ENCODE results near the gene JCAD.

JCAD gene

DNA sequence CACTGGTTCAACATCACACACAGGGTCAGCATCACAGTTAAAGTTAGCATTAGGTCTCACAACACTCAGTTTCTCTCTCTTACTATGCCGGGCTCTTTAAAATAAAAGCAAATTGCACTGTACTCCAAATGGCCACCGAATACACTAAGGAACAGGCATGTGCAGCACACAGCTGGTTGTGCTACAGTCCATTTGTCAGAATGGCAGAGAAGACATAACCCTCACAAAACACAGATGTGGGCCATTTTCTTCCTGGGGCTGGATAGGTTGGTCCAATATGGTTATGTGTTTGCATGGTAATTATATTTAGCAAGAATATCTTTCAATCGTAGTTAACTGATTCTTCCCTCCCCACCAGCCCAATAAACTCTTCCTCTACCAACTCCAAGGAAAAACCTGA is 9.0 kb downstream of the JCAD start:
- H3K4me3 ChIP-seq (ENCODE audit: low read length): no peak overlapping the region
- no peak overlapping the region for H3K27ac ChIP-seq (ENCODE audit: low read depth, low read length)
- peaks cover 7% of the 10 kb centered on the region for H3K36me3 ChIP-seq (ENCODE audit: control insufficient read depth, insufficient read depth, low read length)
- peaks cover 21% of the 10 kb centered on the region for H3K4me1 ChIP-seq (ENCODE audit: control insufficient read depth, insufficient read depth, low read length)
- no peak overlapping the region for H3K9ac ChIP-seq (ENCODE audit: low read length)
- no peaks in the 10 kb centered on the region for H3K27me3 ChIP-seq (ENCODE audit: control insufficient read depth, insufficient read depth, low read length)

DNA sequence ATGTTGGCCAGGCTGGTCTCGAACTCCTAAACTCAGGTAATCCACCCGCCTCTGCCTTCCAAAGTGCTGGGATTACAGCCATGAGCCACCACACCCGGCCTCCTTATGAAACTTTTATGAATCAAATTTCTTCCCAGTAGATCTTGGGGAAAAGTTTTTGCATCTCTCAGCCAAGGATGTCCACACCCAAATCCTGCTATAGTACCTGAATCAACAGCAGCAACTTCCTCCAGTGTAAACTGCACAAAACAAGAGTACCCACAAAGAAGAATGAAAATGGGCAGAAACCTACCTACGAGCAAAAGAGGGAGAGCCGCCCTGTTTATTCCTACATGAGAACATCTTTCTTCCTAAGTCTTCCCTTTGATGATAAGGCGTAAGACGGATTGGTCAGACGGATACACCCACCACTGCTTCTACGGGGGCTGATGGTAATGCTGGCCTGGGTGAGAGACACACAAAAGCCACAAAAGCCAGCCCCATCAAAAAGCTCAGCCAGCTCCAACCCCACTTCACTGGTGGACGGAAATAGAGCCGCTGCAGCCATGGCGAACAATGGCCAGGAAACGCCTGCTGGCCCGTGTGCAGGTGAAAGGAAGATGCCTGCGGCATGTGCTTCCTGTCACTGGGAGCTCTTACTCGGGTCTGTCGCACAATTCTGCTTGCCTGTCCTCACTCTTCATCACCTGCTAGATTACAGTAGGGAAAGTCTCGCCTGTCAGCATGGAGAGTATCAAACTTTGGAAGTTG is 10.4 kb downstream of the JCAD start:
- Histone ChIP-seq H3K27me3 (ENCODE audit: control insufficient read depth, insufficient read depth, low read length) (no peaks in the 10 kb centered on the region), H3K4me3 (ENCODE audit: low read length) (no peak overlapping the region), H3K4me1 (ENCODE audit: control insufficient read depth, insufficient read depth, low read length) (peaks cover 21% of the 10 kb centered on the region), H3K27ac (ENCODE audit: low read depth, low read length) (no peak overlapping the region), H3K9ac (ENCODE audit: low read length) (no peak overlapping the region), H3K36me3 (ENCODE audit: control insufficient read depth, insufficient read depth, low read length) (peaks cover 7% of the 10 kb centered on the region)

DNA sequence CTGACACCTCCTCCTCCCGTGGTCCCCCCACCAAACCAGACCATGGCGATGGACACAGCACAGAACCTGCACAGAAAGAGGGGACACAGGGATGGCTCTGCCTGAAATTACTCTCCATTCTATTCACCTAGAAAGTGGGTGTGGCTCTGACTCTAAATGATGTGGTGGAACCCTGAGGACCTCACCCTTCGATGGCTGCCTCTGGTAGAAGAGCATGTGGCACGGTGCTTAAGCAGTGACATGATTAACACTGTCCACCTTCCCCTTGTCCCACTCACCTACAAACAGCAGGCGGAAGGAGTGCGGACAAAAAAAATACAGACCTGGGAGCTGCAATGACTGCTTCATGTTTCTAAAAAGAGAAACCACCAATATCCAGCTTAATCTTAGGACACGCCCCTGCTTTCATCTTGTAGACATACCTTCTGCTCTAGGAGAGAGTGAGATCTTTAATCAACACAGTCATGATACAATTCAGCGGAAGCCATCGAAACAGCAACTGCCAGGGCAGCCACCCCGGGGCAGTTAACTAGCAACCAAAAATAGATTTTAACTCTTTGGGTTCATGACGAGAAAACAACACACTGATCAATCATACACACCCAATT is 11.4 kb downstream of the JCAD start:
- Histone ChIP-seq H3K27me3 (ENCODE audit: control insufficient read depth, insufficient read depth, low read length) (no peaks in the 10 kb centered on the region), H3K36me3 (ENCODE audit: control insufficient read depth, insufficient read depth, low read length) (peaks cover 11% of the 10 kb centered on the region), H3K4me1 (ENCODE audit: control insufficient read depth, insufficient read depth, low read length) (peaks cover 21% of the 10 kb centered on the region), H3K4me3 (ENCODE audit: low read length) (no peak overlapping the region), H3K27ac (ENCODE audit: low read depth, low read length) (no peak overlapping the region), H3K9ac (ENCODE audit: low read length) (no peak overlapping the region)

DNA sequence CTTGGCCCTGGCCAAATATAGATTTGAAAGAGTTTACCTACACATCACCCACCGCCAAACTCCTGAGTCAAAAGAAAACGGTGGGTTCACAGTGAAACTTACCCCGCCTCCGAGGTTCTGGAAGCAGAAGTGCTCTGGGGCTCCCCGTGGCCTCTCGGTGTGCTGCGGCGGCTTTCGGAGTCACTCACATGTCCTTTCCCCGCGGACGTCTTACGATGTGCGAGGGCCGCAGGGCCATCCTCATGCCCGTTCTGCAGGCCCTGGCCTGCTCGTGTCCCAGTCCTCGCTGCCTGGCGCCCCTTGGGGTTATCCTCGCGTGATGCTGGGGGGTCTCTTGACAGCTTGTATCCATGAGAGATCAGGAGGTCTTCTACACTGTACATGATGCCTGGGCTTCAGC is 12.0 kb downstream of the JCAD start:
- Histone ChIP-seq H3K36me3 (ENCODE audit: control insufficient read depth, insufficient read depth, low read length) (peaks cover 11% of the 10 kb centered on the region), H3K9ac (ENCODE audit: low read length) (no peak overlapping the region), H3K4me3 (ENCODE audit: low read length) (no peak overlapping the region), H3K4me1 (ENCODE audit: control insufficient read depth, insufficient read depth, low read length) (peaks cover 21% of the 10 kb centered on the region), H3K27me3 (ENCODE audit: control insufficient read depth, insufficient read depth, low read length) (no peaks in the 10 kb centered on the region), H3K27ac (ENCODE audit: low read depth, low read length) (no peak overlapping the region)

DNA sequence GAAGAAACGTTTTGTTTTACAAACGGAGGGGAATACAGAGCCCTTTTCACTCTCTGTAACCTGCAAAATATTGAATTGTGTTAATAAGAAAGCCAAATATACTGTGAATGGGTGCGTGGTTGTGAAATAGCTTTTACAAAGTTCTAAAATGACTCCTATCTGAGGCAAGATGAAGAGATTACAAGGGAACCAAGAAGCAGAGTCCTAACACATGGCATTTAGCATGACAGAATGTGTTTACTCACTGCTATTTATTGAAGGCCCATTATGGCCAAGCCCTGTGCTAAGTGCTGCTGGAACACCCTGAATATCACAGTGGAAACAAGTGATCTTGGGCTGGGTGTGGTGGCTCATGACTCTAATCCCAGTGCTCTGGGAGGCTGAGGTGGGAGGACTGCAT is 12.9 kb downstream of the JCAD start:
- Histone ChIP-seq H3K36me3 (ENCODE audit: control insufficient read depth, insufficient read depth, low read length) (peaks cover 11% of the 10 kb centered on the region), H3K27me3 (ENCODE audit: control insufficient read depth, insufficient read depth, low read length) (no peaks in the 10 kb centered on the region), H3K4me3 (ENCODE audit: low read length) (no peak overlapping the region), H3K9ac (ENCODE audit: low read length) (no peak overlapping the region), H3K4me1 (ENCODE audit: control insufficient read depth, insufficient read depth, low read length) (peaks cover 20% of the 10 kb centered on the region), H3K27ac (ENCODE audit: low read depth, low read length) (no peak overlapping the region)

DNA sequence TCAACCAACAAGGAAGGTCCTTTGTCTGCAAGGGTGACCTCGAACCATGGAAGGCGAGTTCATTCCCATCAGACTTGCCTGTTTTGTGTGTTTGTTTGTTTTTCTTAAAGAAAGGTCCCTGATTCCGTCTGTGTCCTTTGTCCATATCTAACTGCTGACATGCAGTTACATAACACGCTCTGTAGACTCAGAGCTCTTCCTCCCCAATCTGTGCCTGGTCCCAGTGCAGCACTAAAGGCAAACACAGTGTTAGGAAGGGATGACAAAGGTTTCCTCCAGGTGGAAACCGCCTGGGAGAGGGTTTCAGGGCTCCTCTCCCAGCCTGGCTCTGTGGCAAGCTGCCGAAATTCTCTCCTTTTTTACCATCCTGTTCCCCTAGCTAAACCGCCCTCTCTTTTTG is 13.4 kb downstream of the JCAD start:
- H3K27ac ChIP-seq (ENCODE audit: low read depth, low read length): no peak overlapping the region
- peaks cover 16% of the 10 kb centered on the region for H3K4me1 ChIP-seq (ENCODE audit: control insufficient read depth, insufficient read depth, low read length)
- no peaks in the 10 kb centered on the region for H3K27me3 ChIP-seq (ENCODE audit: control insufficient read depth, insufficient read depth, low read length)
- peaks cover 11% of the 10 kb centered on the region for H3K36me3 ChIP-seq (ENCODE audit: control insufficient read depth, insufficient read depth, low read length)
- H3K4me3 ChIP-seq (ENCODE audit: low read length): no peak overlapping the region
- H3K9ac ChIP-seq (ENCODE audit: low read length): no peak overlapping the region

DNA sequence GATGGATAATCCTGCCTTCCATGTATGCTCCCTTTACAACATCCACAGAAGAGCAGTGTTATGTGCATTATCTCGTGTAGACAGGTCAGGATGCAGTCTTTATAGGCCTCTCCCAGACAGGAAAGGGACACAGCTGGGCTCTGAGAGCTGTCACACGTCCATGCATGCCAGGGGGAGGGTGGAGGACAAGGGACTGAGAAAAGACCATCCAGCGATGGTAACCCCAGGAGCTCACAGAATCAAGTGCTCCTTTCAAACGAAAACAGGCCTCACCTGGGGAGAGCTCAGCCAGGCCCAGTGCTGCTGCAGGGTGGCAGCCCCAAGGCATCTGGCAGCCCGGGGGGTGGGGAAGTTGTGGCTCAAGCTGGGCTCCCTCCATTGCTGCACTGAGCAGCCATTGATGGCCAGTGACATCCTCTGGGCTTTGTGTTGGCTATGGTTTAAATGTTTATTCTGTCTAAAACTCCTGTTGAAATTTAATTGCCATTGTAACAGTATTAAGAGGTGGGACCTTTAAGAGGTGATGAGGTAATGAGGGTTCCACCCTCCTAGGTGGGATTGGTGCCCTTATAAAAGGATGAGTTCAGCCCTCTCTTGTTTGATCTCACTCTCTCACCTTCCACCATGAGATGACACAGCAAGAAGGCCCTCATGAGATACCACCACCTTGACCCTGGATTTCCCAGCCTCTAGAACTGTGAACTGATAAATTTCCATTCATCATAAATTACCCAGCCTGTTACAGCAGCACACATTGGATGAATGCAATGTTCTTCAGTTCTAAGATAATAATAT is 15.7 kb downstream of the JCAD start:
- peaks cover 11% of the 10 kb centered on the region for H3K36me3 ChIP-seq (ENCODE audit: control insufficient read depth, insufficient read depth, low read length)
- no peak overlapping the region for H3K9ac ChIP-seq (ENCODE audit: low read length)
- peaks cover 4% of the 10 kb centered on the region for H3K4me1 ChIP-seq (ENCODE audit: control insufficient read depth, insufficient read depth, low read length)
- no peaks in the 10 kb centered on the region for H3K27me3 ChIP-seq (ENCODE audit: control insufficient read depth, insufficient read depth, low read length)
- no peak overlapping the region for H3K4me3 ChIP-seq (ENCODE audit: low read length)
- H3K27ac ChIP-seq (ENCODE audit: low read depth, low read length): no peak overlapping the region

DNA sequence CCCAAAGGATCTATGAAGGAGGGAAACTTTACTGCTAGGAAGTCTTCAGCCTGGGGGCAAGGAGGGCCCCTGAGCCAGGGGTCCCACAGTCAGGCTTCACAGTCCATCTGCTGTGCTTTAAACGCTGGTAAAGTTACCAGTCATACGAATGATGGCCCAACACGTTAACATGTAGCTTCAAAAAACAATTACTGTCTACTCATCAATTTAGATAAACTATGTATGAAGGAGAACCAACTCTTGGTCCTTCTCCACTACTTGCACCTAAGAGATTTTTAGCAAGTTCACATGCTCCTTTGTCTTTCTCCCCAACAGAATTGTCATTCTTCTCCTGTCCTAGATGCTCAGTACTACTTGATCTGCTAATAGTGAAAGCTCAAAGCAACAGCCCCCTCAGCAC is 16.6 kb downstream of the JCAD start:
- Histone ChIP-seq H3K9ac (ENCODE audit: low read length) (no peak overlapping the region), H3K36me3 (ENCODE audit: control insufficient read depth, insufficient read depth, low read length) (peaks cover 10% of the 10 kb centered on the region), H3K4me3 (ENCODE audit: low read length) (no peak overlapping the region), H3K4me1 (ENCODE audit: control insufficient read depth, insufficient read depth, low read length) (peaks cover under 1% of the 10 kb centered on the region), H3K27me3 (ENCODE audit: control insufficient read depth, insufficient read depth, low read length) (no peaks in the 10 kb centered on the region), H3K27ac (ENCODE audit: low read depth, low read length) (no peak overlapping the region)

DNA sequence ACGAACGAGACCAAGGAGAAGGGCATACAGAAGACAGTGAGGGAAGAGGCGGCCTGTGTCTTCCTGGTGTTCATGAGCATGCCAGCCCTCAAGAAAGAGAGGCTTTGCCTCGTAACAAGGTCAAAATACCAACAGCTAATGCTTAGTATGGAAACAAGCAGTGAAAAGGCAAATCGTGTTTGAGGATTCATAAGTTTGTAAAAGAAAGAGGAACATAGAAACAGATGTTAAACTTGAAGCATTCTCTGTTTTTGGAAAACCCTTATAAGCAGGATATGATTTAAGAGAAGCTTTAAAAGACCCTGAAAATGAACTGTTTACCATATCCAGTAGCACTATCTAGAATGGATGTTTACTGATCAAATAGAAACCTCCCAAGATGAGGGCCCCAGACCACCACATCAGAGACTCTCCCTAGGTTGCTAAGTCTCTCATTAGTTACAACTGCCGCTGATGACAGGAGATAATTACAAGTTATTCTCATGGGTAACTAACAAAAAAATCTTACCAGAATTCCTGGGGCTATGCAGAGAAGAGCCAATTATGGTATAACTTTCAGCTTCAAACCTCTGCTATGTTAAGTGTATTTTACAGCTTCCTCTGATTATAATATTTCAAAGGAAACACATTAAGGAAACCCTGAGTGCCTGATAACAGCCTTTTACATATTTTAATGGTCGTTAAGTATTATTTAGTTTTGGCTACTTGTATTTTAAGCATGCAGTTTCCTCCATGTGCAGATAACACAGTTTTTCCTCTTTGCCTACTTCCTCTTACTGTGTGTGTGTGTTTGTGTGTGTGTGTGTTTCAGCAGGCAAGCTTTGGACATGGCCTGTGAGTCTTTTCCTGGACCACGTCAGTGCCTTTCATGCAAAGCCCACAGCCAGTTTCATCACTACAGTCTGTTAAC is 17.9 kb downstream of the JCAD start:
- Histone ChIP-seq H3K27me3 (ENCODE audit: control insufficient read depth, insufficient read depth, low read length) (no peaks in the 10 kb centered on the region), H3K4me1 (ENCODE audit: control insufficient read depth, insufficient read depth, low read length) (no peaks in the 10 kb centered on the region)

DNA sequence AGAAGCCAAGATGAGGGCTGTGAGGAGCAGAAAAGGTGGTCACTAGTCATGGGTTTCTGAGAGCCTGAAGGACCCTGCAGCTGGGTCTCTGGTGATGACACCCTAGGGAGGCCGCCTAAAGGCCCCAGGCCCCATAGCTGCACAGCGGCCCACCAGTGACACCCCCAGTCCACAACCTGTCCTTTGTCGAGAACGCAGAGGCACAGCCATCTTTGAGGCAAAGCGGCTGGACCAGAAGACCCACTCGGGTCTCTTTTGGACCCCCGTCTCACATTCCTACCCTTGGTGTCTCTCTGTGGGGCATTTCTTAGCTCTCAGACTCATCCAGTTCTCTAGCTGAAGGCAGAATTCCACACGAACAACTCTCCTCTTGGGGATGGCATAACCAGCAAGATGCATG is 18.8 kb downstream of the JCAD start:
- Histone ChIP-seq H3K9ac (ENCODE audit: low read length) (no peak overlapping the region), H3K27me3 (ENCODE audit: control insufficient read depth, insufficient read depth, low read length) (no peaks in the 10 kb centered on the region), H3K4me3 (ENCODE audit: low read length) (no peak overlapping the region), H3K36me3 (ENCODE audit: control insufficient read depth, insufficient read depth, low read length) (peaks cover 5% of the 10 kb centered on the region), H3K27ac (ENCODE audit: low read depth, low read length) (no peak overlapping the region), H3K4me1 (ENCODE audit: control insufficient read depth, insufficient read depth, low read length) (no peaks in the 10 kb centered on the region)

More for the DNA sequence above, 17.9 kb downstream of the JCAD start:
- Histone ChIP-seq H3K4me3 (ENCODE audit: low read length) (no peak overlapping the region), H3K9ac (ENCODE audit: low read length) (no peak overlapping the region), H3K27ac (ENCODE audit: low read depth, low read length) (no peak overlapping the region), H3K36me3 (ENCODE audit: control insufficient read depth, insufficient read depth, low read length) (peaks cover 5% of the 10 kb centered on the region)

DNA sequence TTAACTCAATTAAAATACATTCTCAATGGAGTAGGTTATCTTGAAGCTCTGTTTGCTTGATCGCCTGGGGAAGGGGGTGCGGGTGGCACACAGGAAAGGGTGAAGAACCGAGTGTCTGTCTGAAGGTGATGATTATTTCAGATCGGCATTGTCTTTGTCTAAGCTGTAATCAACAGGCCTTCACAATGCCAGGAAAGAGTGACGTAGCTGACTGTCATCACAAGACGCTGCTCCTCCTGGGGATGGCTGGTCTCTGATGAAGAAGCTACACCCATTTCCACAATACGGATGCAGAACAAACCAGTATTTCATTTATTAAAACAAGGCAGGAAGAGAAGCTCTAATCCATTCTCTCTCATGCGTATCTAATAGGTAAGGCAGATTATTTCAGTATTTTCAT is 19.4 kb downstream of the JCAD start:
- Histone ChIP-seq H3K4me1 (ENCODE audit: control insufficient read depth, insufficient read depth, low read length) (no peaks in the 10 kb centered on the region), H3K4me3 (ENCODE audit: low read length) (no peak overlapping the region), H3K36me3 (ENCODE audit: control insufficient read depth, insufficient read depth, low read length) (peaks cover 5% of the 10 kb centered on the region), H3K27me3 (ENCODE audit: control insufficient read depth, insufficient read depth, low read length) (no peaks in the 10 kb centered on the region), H3K27ac (ENCODE audit: low read depth, low read length) (no peak overlapping the region), H3K9ac (ENCODE audit: low read length) (no peak overlapping the region)

DNA sequence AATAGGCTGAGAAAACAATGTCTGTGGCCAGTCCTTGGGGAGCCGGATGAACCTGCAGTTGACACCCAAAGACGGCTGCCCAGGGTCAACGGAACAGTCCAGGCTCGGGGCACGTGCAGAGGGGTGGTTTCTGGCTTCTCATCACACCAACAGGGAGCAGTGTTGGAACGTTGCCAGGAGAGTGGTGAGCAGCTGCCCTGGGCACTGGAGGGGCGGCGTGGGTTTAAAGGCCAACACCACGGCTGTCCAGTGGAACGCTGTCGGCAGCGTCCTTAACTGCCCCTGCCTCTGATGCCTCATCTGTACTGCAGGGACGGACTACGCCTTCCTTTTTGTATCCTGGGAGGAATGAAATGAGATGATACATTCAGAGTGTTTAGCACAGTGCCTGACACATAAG is 19.8 kb downstream of the JCAD start:
- H3K27ac ChIP-seq (ENCODE audit: low read depth, low read length): no peak overlapping the region
- H3K4me1 ChIP-seq (ENCODE audit: control insufficient read depth, insufficient read depth, low read length): no peaks in the 10 kb centered on the region
- H3K27me3 ChIP-seq (ENCODE audit: control insufficient read depth, insufficient read depth, low read length): no peaks in the 10 kb centered on the region
- H3K9ac ChIP-seq (ENCODE audit: low read length): no peak overlapping the region
- no peak overlapping the region for H3K4me3 ChIP-seq (ENCODE audit: low read length)
- H3K36me3 ChIP-seq (ENCODE audit: control insufficient read depth, insufficient read depth, low read length): peaks cover 5% of the 10 kb centered on the region
